NT2/D1 (cell line): ENCODE data around the gene ST6GALNAC1.

Experiments used
- SUZ12 ChIP-seq: IDR thresholded peaks from 2 replicates; pipeline ENCODE4 v1.6.1; 2011; ENCODE audit not compliant: insufficient read length, insufficient read depth; ENCODE audit errors: extremely low read depth
- ZNF274 ChIP-seq: IDR thresholded peaks from 2 replicates; pipeline ENCODE4 v1.6.1; 2011; ENCODE audit warnings: mild to moderate bottlenecking, low read depth, low read length

DNA sequence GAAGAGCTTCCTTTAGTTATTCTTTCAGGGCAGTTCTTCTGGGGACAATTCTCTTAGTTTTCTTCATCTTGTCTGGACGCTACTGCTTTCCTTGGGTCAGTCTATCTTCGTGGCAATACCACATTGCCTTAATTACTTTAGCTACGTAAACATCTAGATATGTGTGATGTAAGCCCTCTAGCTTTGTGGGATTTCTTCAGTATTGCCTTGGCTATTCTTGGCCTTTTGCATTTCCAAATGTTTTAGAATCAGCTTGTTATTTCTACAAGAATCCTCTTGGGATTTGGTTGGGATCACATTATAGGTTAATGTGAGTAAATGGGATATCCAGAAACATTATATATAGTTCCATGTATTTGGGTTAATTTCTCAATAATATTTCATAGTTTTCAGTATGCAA is 48.9 kb downstream of the ST6GALNAC1 start:
- TF ChIP-seq ZNF274, result no peak
- TF ChIP-seq SUZ12, result no peak
